ENCODE results near the gene COL7A1.
"Not testable (repeated sequence)": the region's sequence is repeated elsewhere in the genome, so short reads cannot be mapped to it uniquely, and the experiment has no call there.

GRCh38 chr3:48551651-48552050 lies 43.5 kb downstream of the COL7A1 start:
- TF ChIP-seq POLR2A (IDR thresholded peaks at IDR 0.05; ENCODE audit: control extremely low read depth in 1 of 2, low read depth in 2 of 2, low read length in 2 of 2); EZH2 (IDR thresholded peaks at IDR 0.05; ENCODE audit: low read depth, low read length, severe bottlenecking); CTCF (IDR thresholded peaks at IDR 0.05; ENCODE audit: control extremely low read depth in 1 of 3, insufficient read depth in 1 of 3, low read depth in 1 of 3, low read length in 3 of 3); GTF2F1 (IDR thresholded peaks at IDR 0.05; ENCODE audit: borderline replicate concordance, low read depth, low read length); CBX5 (IDR thresholded peaks at IDR 0.05; ENCODE audit: low read depth, low read length); CREB1 (IDR thresholded peaks at IDR 0.05); EP300 (IDR thresholded peaks at IDR 0.05; ENCODE audit: borderline replicate concordance in 1 of 2, low read depth in 2 of 2, low read length in 2 of 2): not testable (repeated sequence)

All from H1 (cell line).